Measurements from ENCODE around the gene TRIM50. TPM values are rescaled to one million over a fixed set of nuclear protein-coding genes. Genes with fewer than 3 reads are reported as not detected.
"Not testable (repeated sequence)": the region's sequence is repeated elsewhere in the genome, so short reads cannot be mapped to it uniquely, and the experiment has no call there.

Gene TRIM50
- total and polyA plus RNA-seq, 3 experiments from 2014 or later = not detected

- POLR2A ChIA-PET; CTCF ChIA-PET; H3K27ac Mint-ChIP-seq; H3K4me3 ChIP-seq (ENCODE audit: low read length); H3K4me1 Mint-ChIP-seq; H3K27me3 Mint-ChIP-seq; H3K4me1 ChIP-seq (ENCODE audit: insufficient read depth, low read length); H3K9me3 Mint-ChIP-seq; H3K36me3 ChIP-seq (ENCODE audit: insufficient read depth, low read length); H3K9me3 ChIP-seq (ENCODE audit: low read length); H3K36me3 Mint-ChIP-seq; H3K27me3 ChIP-seq (ENCODE audit: insufficient read depth, low read length, poor library complexity, severe bottlenecking); DNase-seq; H3K27ac ChIP-seq (ENCODE audit: low read depth, low read length); H3K4me3 Mint-ChIP-seq: not testable (repeated sequence)
These were observed 50.7 kb downstream of the TRIM50 start for GRCh38 chr7:73277210-73277609.

- H3K27me3 ChIP-seq (ENCODE audit: insufficient read depth, low read length, poor library complexity, severe bottlenecking); H3K36me3 Mint-ChIP-seq; POLR2A ChIA-PET; CTCF ChIA-PET; H3K9me3 ChIP-seq (ENCODE audit: low read length); DNase-seq; H3K9me3 Mint-ChIP-seq; H3K27ac Mint-ChIP-seq; H3K4me3 ChIP-seq (ENCODE audit: low read length); H3K27ac ChIP-seq (ENCODE audit: low read depth, low read length); H3K27me3 Mint-ChIP-seq; H3K4me3 Mint-ChIP-seq; H3K4me1 Mint-ChIP-seq; H3K36me3 ChIP-seq (ENCODE audit: insufficient read depth, low read length); H3K4me1 ChIP-seq (ENCODE audit: insufficient read depth, low read length): not testable (repeated sequence)
These were observed 60.1 kb downstream of the TRIM50 start for GRCh38 chr7:73267813-73268212.

GRCh38 chr7:73266719-73267368 lies 61.0 kb downstream of the TRIM50 start:
- H3K27ac Mint-ChIP-seq; H3K27ac ChIP-seq (ENCODE audit: low read depth, low read length); H3K36me3 ChIP-seq (ENCODE audit: insufficient read depth, low read length); H3K9me3 ChIP-seq (ENCODE audit: low read length); H3K4me3 Mint-ChIP-seq; H3K27me3 Mint-ChIP-seq; H3K4me1 Mint-ChIP-seq; H3K27me3 ChIP-seq (ENCODE audit: insufficient read depth, low read length, poor library complexity, severe bottlenecking); CTCF ChIA-PET; H3K4me3 ChIP-seq (ENCODE audit: low read length); DNase-seq; H3K9me3 Mint-ChIP-seq; POLR2A ChIA-PET; H3K4me1 ChIP-seq (ENCODE audit: insufficient read depth, low read length); H3K36me3 Mint-ChIP-seq: not testable (repeated sequence)

Other genes starting within 250 kb of the TRIM50 start
- gene SPDYE9, start 242.0 kb downstream of the TRIM50 start, total RNA-seq = not detected
- gene SPDYE9, start 242.0 kb downstream of the TRIM50 start, polyA plus RNA-seq = 0.16 TPM
- 10 to 100 TPM; 66.6 to 67.7 TPM for gene NSUN5, start 19.3 kb downstream of the TRIM50 start, total RNA-seq
- gene NSUN5, start 19.3 kb downstream of the TRIM50 start, polyA plus RNA-seq = 42.5 TPM
- gene FKBP6, start 79 bp upstream of the TRIM50 start, total RNA-seq = not detected
- not detected for gene FKBP6, start 79 bp upstream of the TRIM50 start, polyA plus RNA-seq
- gene FZD9, start 105.7 kb upstream of the TRIM50 start, total RNA-seq = under 1 TPM; 0.09 to 0.38 TPM
- not detected for gene FZD9, start 105.7 kb upstream of the TRIM50 start, polyA plus RNA-seq
- 100 to 1,000 TPM; 112 to 118 TPM for gene BAZ1B, start 194.2 kb upstream of the TRIM50 start, total RNA-seq
- 31.1 TPM for gene BAZ1B, start 194.2 kb upstream of the TRIM50 start, polyA plus RNA-seq
- gene BCL7B, start 229.6 kb upstream of the TRIM50 start, total RNA-seq = 10 to 100 TPM; 68.9 to 72.6 TPM
- gene BCL7B, start 229.6 kb upstream of the TRIM50 start, polyA plus RNA-seq = 101 TPM

Data from CD8-positive, alpha-beta memory T cell (primary cell).